ENCODE results near the gene HMGN2.

DNA sequence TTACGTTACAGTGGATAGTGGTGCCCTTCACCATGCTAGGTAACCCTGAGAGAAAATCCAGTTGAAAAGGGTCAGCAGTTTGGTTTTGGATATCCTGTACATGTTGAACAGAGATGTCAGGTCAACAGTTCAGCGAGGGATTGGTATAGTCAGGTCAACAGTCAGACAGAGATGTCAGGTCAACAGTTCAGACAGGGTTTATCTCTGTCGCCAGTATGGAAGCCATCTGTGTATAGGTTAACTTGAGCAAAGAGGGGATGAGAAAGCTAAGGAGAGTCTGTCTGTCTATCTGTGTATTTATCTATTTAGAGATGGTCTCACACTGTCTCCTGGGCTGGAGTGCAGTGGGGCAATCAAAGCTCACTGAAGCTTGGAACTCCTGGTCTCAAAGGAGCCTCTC is 22.4 kb upstream of the HMGN2 start:
- TF ChIP-seq, protein P1, sequence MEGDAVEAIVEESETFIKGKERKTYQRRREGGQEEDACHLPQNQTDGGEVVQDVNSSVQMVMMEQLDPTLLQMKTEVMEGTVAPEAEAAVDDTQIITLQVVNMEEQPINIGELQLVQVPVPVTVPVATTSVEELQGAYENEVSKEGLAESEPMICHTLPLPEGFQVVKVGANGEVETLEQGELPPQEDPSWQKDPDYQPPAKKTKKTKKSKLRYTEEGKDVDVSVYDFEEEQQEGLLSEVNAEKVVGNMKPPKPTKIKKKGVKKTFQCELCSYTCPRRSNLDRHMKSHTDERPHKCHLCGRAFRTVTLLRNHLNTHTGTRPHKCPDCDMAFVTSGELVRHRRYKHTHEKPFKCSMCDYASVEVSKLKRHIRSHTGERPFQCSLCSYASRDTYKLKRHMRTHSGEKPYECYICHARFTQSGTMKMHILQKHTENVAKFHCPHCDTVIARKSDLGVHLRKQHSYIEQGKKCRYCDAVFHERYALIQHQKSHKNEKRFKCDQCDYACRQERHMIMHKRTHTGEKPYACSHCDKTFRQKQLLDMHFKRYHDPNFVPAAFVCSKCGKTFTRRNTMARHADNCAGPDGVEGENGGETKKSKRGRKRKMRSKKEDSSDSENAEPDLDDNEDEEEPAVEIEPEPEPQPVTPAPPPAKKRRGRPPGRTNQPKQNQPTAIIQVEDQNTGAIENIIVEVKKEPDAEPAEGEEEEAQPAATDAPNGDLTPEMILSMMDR (IDR thresholded peaks at IDR 0.05; ENCODE audit: borderline replicate concordance, extremely low read depth, low read length, poor library complexity, severe bottlenecking) = no peak
- TF ChIP-seq EZH2 (IDR thresholded peaks at IDR 0.05; ENCODE audit: borderline replicate concordance, low read depth, low read length, severe bottlenecking) = no peak

All from DND-41 (cell line).